Cardiac fibroblast (primary cell): ENCODE results near the gene FITM1.
"Not testable (repeated sequence)": the region's sequence is repeated elsewhere in the genome, so short reads cannot be mapped to it uniquely, and the experiment has no call there.

Source experiments
- DNase-seq, 2 donors: peaks; one replicate each; pipeline versions ENCODE4 v3.0.0 to v3.0.0-alpha.2; 2010; ENCODE audit warnings: low read depth in 2 of 2
- H3K4me3 ChIP-seq, 2 donors: replicated peaks in 1 of 2; 1 replicate in 1 of 2; 2 replicates in 1 of 2; pipeline ENCODE4 v1.5.1; 2011; ENCODE audit warnings: low read depth in 2 of 2, low read length in 2 of 2, mild to moderate bottlenecking in 2 of 2, moderate library complexity in 1 of 2
- CTCF ChIP-seq: IDR thresholded peaks from one replicate; pipeline ENCODE4 v1.5.1; 2011; ENCODE audit warnings: low read depth, mild to moderate bottlenecking, low read length, inconsistent platforms

The FITM1 gene

GRCh38 chr14:24098229-24098926 is 32.1 kb upstream of the FITM1 start:
- no peak for TF ChIP-seq CTCF
- no peak overlapping the region for H3K4me3 ChIP-seq
- DNase-seq = no peak

GRCh38 chr14:24098927-24099813 is 31.3 kb upstream of the FITM1 start:
- no peak overlapping the region for H3K4me3 ChIP-seq
- TF ChIP-seq CTCF = no peak
- DNase-seq = no peak

- no peak for TF ChIP-seq CTCF
- H3K4me3 ChIP-seq = no peak overlapping the region
Measured at GRCh38 chr14:24100197-24100981, 30.1 kb upstream of the FITM1 start.

GRCh38 chr14:24100982-24101494 is 29.4 kb upstream of the FITM1 start:
- TF ChIP-seq CTCF = no peak
- no peak overlapping the region for H3K4me3 ChIP-seq
- DNase-seq = no peak

More at GRCh38 chr14:24100197-24100981, 30.1 kb upstream of the FITM1 start:
- DNase-seq = no peak

- H3K4me3 ChIP-seq = no peak overlapping the region
- DNase-seq = no peak
- no peak for TF ChIP-seq CTCF
Measured at GRCh38 chr14:24102357-24103048, 28.0 kb upstream of the FITM1 start.

- TF ChIP-seq CTCF = no peak
- DNase-seq = no peak
- H3K4me3 ChIP-seq = no peak overlapping the region
Measured at GRCh38 chr14:24103451-24103850, 27.0 kb upstream of the FITM1 start.

GRCh38 chr14:24105609-24106239 is 24.7 kb upstream of the FITM1 start:
- not testable (repeated sequence) for DNase-seq, H3K4me3 ChIP-seq
